Endothelial cell of umbilical vein (primary cell): ENCODE results near the gene VRK2.

Experiments
- CTCF ChIP-seq, 2 donors: IDR thresholded peaks; 1 replicate in 1 of 2; 2 replicates in 1 of 2; pipeline ENCODE4 v1.5.1; 2011; ENCODE audit warnings: low read length in 2 of 2, mild to moderate bottlenecking in 2 of 2, moderate library complexity in 2 of 2, control low read depth in 1 of 2, inconsistent platforms in 1 of 2, low read depth in 1 of 2; ENCODE audit not compliant: insufficient read depth in 1 of 2; ENCODE audit errors: extremely low read depth in 1 of 2
- EZH2 ChIP-seq: IDR thresholded peaks from 2 replicates; pipeline ENCODE4 v1.6.1; 2012; ENCODE audit warnings: borderline replicate concordance, low read depth, mild to moderate bottlenecking, moderate library complexity, low read length, inconsistent platforms; ENCODE audit not compliant: severe bottlenecking
- FOS ChIP-seq: IDR thresholded peaks from 2 replicates; pipeline ENCODE4 v1.6.1; 2011; ENCODE audit warnings: mild to moderate bottlenecking, low read length, moderate library complexity, borderline replicate concordance; ENCODE audit not compliant: insufficient read depth
- GATA2 ChIP-seq: IDR thresholded peaks from 2 replicates; pipeline ENCODE4 v1.7.0; 2011; ENCODE audit warnings: low read depth, mild to moderate bottlenecking, moderate library complexity, mixed read lengths, low read length; ENCODE audit not compliant: insufficient read length, insufficient read depth
- JUN ChIP-seq: IDR thresholded peaks from 2 replicates; pipeline ENCODE4 v1.6.1; 2011; ENCODE audit warnings: borderline replicate concordance, low read depth; ENCODE audit not compliant: insufficient read length, insufficient read depth
- MYC ChIP-seq: IDR thresholded peaks from one replicate; pipeline ENCODE4 v1.6.1; 2011; ENCODE audit warnings: mild to moderate bottlenecking, low read depth, low read length
- POLR2A ChIP-seq: IDR thresholded peaks from 2 replicates; pipeline ENCODE4 v1.6.1; 2012; ENCODE audit warnings: low read depth, mild to moderate bottlenecking, control low read depth, low read length
- POLR2AphosphoS5 ChIP-seq: IDR thresholded peaks from 2 replicates; pipeline ENCODE4 v1.6.1; 2012; ENCODE audit warnings: low read depth, mild to moderate bottlenecking, control low read depth, low read length, moderate library complexity; ENCODE audit not compliant: insufficient read depth

- TF ChIP-seq POLR2AphosphoS5, result no peak
- no peak for TF ChIP-seq CTCF (IDR thresholded peaks at IDR 0.05; ENCODE audit: extremely low read depth in 1 of 2, insufficient read depth in 1 of 2, low read depth in 1 of 2, low read length in 2 of 2)
- no peak for TF ChIP-seq POLR2A
- TF ChIP-seq EZH2, result no peak
- no peak for TF ChIP-seq FOS
- TF ChIP-seq MYC, result no peak
- no peak for TF ChIP-seq GATA2
- no peak for TF ChIP-seq JUN
Measured at GRCh38 chr2:58110765-58111164, 64.2 kb downstream of the VRK2 start.
